ENCODE data around the gene ST6GAL1.

- TF ChIP-seq, protein P1, sequence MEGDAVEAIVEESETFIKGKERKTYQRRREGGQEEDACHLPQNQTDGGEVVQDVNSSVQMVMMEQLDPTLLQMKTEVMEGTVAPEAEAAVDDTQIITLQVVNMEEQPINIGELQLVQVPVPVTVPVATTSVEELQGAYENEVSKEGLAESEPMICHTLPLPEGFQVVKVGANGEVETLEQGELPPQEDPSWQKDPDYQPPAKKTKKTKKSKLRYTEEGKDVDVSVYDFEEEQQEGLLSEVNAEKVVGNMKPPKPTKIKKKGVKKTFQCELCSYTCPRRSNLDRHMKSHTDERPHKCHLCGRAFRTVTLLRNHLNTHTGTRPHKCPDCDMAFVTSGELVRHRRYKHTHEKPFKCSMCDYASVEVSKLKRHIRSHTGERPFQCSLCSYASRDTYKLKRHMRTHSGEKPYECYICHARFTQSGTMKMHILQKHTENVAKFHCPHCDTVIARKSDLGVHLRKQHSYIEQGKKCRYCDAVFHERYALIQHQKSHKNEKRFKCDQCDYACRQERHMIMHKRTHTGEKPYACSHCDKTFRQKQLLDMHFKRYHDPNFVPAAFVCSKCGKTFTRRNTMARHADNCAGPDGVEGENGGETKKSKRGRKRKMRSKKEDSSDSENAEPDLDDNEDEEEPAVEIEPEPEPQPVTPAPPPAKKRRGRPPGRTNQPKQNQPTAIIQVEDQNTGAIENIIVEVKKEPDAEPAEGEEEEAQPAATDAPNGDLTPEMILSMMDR (IDR thresholded peaks at IDR 0.05; ENCODE audit: insufficient read depth, low read depth, low read length) = no peak
- no peak for TF ChIP-seq EZH2 (IDR thresholded peaks at IDR 0.05; ENCODE audit: insufficient read depth, low read length)
Observed at GRCh38 chr3:187051724-187052366, 121.5 kb downstream of the ST6GAL1 start.

Measured in astrocyte (in vitro differentiated cells and primary cell).